ENCODE measurements around the gene LSAMP. TPM values are rescaled to one million over a fixed set of nuclear protein-coding genes. Genes with fewer than 3 reads are reported as not detected.

LSAMP gene
- total RNA-seq, 2 experiments from 2014 or later: not detected

DNA sequence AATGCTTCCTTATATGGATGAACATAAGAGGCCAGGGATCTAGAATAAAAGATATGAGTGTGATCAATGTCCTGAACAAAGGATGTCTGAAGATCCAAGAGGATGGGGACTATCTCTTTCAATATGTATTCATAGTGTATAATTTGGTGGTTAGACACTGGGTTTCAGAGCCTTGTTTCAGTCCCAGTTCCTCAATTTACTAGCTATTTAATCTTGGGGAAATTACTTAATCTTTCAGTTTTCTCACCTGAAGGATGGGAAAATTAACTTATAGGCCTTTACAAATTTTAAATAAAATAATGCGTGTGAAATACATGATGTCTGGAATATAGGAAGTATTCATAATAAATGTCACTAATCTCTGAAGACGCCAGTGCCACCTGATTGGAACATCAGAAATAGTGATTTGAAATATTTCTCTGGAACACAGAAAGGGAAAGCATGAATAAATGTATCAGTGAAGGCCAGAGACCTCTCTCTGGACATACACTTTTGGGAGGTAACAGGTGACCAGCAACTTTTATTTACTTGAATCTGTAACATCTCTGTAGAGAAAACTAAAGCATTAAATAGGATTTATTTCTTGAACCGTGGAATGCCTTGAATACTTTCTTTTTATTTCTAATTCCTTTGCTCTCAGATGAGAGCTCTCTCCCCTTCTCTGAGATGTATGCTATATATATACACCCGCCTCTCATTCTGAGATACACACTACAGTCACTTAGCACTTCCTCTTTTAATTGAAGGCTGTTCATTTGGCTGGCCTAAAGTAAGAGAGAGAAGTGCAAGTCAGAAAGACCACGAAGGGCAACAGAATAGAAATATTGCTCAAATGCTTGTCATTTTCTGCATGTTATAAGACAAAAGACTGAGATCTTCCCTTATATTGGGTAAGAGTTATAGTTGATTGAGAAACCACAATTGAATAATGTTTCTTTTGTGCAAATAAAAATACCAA, 407.1 kb downstream of the LSAMP start:
- CTCF ChIA-PET: no interaction called here
- POLR2A ChIA-PET: no interaction called here

DNA sequence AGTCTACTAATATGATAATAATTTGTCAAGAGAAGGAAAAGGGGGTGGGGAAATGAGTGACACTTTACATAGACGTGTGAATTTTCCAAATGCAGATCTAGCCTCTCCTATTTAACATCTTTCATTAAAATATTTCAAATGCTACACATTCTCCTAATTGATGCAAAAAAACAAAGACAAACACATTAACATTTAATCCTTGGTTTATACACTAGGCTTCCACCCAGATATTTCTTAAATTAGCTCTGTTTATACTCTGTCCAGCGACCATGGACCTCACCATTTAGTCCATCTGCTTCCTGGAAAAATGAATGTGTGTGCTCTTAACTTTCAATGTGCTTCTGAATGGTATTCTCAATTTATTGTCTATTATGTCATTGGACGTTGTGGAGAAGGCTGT, 409.9 kb downstream of the LSAMP start:
- CTCF ChIA-PET: no interaction called here

GRCh38 chr3:116034794-116035193, 410.5 kb downstream of the LSAMP start:
- ChIA-PET CTCF (no interaction called here), POLR2A (no interaction called here)

More for the DNA sequence above, 409.9 kb downstream of the LSAMP start:
- POLR2A ChIA-PET: no interaction called here

DNA sequence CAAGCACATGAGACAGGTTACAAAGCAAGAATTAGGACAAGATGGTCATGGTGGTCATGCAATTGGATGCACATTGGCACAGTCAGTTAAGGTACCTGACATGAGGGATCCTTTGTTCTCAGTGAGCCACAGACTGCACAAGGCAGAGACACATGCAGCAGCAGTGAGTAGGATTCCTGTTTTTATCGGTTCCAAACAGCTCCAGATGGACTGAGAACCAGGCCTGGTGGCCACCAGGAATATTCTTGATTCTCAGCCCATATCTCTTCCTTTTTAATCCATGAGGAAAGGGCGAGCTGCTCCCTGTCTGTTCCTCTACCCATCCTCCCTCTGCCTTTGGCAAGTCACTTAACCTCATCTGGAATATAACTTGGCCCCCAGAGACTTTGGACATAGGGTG, 411.2 kb downstream of the LSAMP start:
- ChIA-PET POLR2A (no interaction called here), CTCF (no interaction called here)

GRCh38 chr3:116033516-116033915, 411.8 kb downstream of the LSAMP start:
- POLR2A ChIA-PET: no interaction called here
- CTCF ChIA-PET: no interaction called here

DNA sequence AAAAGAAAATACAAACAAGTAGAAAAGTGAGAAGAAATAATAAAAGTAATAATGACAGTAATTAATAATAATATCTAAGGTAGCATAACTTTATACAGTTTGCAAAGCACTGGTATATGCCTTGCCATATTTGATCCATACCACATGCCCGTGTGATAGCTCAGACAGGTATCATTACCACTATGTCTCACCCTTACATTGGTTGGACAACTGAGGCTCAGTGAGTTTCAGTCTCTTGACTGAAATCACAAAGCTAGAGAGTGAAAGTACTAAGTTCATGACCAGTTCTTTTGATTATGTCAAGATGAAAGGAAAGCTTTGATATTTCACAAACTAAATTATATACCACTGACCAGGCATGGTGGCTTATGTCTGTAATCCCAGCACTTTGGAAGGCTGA, 413.1 kb downstream of the LSAMP start:
- ChIA-PET POLR2A (no interaction called here), CTCF (no interaction called here)

DNA sequence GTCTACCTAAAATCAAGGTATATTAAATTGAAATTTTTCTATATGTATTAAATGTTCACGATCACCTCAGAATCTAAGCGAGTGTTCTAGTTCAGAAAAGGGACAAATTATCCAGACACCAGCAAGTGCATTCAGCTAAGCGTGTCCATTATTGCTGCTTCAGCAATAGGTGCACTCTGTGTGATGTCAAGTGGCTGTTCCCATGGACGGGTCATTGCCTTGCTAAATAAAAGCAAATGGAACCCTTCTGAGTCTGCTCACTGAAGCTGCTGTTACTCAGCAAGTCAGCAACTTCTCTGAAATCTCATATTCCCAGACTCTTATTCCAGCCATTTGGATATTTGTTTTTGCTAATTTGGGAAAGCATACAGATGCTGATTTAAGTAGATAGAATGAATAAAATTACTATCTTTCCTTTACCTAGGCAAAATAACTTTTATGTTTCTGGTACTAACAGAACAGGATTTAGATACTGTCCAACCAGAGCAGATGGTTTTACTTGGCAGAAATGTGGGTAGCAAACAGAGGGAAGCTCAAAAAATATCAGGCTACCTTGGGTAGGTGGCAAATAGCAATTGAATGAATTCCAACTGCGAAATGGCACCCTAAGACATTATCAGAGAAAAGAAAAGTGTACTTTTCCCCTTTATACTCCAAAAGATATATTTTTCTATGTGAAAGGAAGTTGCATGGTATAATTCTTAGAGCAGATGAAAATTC, 415.0 kb downstream of the LSAMP start:
- POLR2A ChIA-PET: no interaction called here
- CTCF ChIA-PET: no interaction called here

- POLR2A ChIA-PET: no interaction called here
- CTCF ChIA-PET: no interaction called here
Measured at GRCh38 chr3:116029266-116029665, 416.0 kb downstream of the LSAMP start.

GRCh38 chr3:116028157-116028556, 417.1 kb downstream of the LSAMP start:
- ChIA-PET CTCF (no interaction called here), POLR2A (no interaction called here)

DNA sequence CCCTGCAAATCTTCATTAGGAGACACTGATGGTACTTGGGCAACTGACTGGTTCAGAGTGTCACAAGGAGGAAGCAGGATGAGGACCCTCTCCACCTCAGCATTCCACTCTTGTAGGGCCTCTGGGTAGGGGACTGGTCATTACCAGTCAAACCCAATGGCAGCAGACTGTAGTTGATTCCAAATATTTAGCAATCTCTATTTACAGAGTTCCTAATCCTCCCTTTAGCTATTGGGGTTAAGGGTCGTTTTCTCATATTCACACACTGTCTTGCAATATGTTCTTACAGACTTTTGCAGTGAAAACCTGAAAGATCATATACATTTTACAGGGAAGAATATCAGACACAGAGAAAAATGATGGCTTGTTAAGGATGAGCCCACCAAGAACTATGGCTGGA, 424.3 kb downstream of the LSAMP start:
- CTCF ChIA-PET: no interaction called here
- POLR2A ChIA-PET: no interaction called here

DNA sequence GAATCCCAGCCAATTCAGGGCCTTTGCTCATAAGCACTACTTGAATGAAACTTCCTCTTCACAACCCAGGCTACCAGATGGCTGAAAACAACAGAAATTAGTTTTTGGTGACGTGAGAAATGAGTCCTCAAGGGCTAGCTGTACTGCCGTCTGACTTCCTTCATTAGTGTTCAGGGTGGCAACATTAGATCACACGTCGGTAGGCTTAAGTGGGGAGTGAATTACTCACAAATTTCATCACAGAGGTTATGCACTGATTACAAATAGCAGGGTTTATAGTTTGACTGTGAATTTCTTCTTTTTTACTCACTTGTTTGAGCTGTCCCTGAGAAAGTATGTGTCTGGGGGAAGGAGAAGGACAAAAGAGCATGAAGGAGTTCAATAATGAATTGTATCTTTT, 424.8 kb downstream of the LSAMP start:
- ChIA-PET POLR2A (no interaction called here), CTCF (no interaction called here)

GRCh38 chr3:116019254-116019763, 426.0 kb downstream of the LSAMP start:
- CTCF ChIA-PET: no interaction called here
- POLR2A ChIA-PET: no interaction called here

DNA sequence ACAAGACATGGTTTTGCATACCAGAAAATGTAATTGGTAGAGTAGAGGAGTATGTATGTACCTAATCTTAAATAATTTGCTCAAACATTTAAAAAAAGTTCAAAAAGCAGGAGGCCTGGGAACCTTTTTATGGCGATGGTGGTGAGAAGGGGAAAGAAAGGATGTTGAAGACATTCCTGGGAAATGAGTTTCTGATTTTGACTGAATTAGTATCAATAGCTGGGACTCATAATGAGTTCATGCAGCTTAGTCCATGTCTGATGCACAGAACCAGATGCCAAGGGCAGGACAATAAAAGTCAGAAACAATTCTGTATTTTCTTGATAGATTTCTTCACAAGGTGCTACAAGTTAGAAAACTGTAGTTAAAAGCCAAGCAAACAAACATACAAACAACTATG, 426.6 kb downstream of the LSAMP start:
- CTCF ChIA-PET: interaction anchor here (0.5 kb wide), 1 partner anchor 103 kb away, joined by 3 read pairs; no protein-coding TSS in a partner anchor
- POLR2A ChIA-PET: no interaction called here

- CTCF ChIA-PET: no interaction called here
- POLR2A ChIA-PET: no interaction called here
Measured at GRCh38 chr3:116015931-116016330, 429.4 kb downstream of the LSAMP start.

GRCh38 chr3:116007000-116007399, 438.3 kb downstream of the LSAMP start:
- CTCF ChIA-PET: no interaction called here
- POLR2A ChIA-PET: no interaction called here

- CTCF ChIA-PET: no interaction called here
- POLR2A ChIA-PET: no interaction called here
Measured at GRCh38 chr3:116005404-116005803, 439.9 kb downstream of the LSAMP start.

GRCh38 chr3:116002235-116002634, 443.1 kb downstream of the LSAMP start:
- CTCF ChIA-PET: interaction anchor here (0.6 kb wide), 1 partner anchor 355 kb away, joined by 5 read pairs; no protein-coding TSS in a partner anchor
- POLR2A ChIA-PET: no interaction called here

DNA sequence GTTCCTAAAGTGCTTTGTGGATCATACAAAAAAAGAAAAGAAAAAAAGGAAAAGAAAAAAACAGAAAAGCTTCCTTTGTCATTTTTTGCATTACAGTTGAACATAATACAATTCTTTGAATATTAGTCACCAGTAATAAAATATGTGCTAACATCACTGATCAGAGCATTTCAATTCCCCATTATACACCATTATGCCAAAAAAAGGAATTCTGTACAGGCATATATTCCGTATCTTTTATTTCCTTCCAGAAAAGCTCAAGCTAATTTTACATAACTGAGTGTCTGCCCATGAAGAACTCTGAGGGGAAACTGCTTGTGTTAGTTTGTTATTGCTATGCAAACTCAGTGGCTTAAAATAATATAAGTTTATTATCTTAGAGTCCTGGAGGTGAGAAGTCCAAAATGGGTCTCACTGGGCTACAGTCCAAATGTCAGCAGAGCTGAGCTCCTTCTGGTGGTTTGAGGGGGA, 444.1 kb downstream of the LSAMP start:
- ChIA-PET CTCF (no interaction called here), POLR2A (no interaction called here)

DNA sequence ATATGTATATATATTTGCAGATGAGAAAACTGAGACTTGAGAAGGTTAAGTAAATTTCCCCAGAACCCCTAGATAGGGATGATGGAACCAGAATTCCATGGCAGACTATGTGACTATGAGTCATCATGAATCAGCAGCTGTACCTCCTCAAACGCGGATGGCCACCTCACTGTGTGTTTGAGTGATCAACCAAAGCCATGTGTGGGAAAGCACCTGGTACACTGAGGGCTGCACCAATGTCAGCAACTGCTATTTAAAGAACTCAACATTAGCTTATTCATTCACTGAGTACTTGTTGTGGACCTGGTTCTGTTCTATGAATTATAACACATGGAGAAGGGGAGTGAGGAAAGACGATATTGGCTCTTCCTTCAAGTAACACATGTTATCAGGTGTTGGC, 445.0 kb downstream of the LSAMP start:
- ChIA-PET CTCF (no interaction called here), POLR2A (no interaction called here)

DNA sequence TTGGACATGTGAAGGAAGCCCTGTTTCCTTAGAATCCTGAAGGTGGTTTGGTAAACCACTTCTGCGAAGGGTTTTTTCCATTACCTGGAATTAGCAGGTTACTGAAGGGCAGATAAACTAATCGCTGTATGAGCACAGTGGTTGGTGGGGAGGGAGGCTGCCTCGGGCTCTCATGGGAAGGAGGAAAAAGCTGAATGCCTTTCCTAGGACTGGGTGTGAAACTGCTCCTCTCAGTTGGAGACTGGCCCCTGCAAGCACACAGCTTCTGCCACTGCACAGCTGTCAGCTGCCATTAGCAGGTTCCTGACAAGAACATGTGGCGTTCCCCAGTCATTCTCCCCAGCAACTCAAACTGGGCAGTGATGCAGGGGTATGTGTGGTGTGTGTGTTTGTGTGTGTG, 445.7 kb downstream of the LSAMP start:
- ChIA-PET POLR2A (no interaction called here), CTCF (no interaction called here)

- ChIA-PET CTCF (no interaction called here), POLR2A (no interaction called here)
Measured at GRCh38 chr3:115999001-115999585, 446.2 kb downstream of the LSAMP start.
